ENCODE data around the gene DSC1.

- TF ChIP-seq CTCF (IDR thresholded peaks at IDR 0.05; ENCODE audit: low read length) (no peak), EZH2 (IDR thresholded peaks at IDR 0.05; ENCODE audit: borderline replicate concordance, low read length) (no peak)
Measured at GRCh38 chr18:31112804-31113203, 49.9 kb downstream of the DSC1 start.
